KOPT-K1 (cell line): Measurements from ENCODE around the gene RDH16.
"Not testable (repeated sequence)": the region's sequence is repeated elsewhere in the genome, so short reads cannot be mapped to it uniquely, and the experiment has no call there.

ENCODE experiments used
- H3K27ac ChIP-seq: fragments of 200-600 bp; sonication (generic); 2 replicates; pipeline ENCODE4 v1.5.1; 2016; ENCODE audit warnings: antibody characterized with exemption, mild to moderate bottlenecking, low read depth, low read length; ENCODE audit not compliant: poor library complexity, severe bottlenecking
- H3K36me3 ChIP-seq: fragments of 200-600 bp; sonication (generic); 2 replicates; pipeline ENCODE4 v1.5.1; 2017; ENCODE audit warnings: antibody characterized with exemption, mild to moderate bottlenecking, low read length, moderate library complexity; ENCODE audit not compliant: insufficient read depth
- H3K9me3 ChIP-seq: fragments of 200-600 bp; sonication (generic); 2 replicates; pipeline ENCODE4 v1.5.1; 2017; ENCODE audit warnings: antibody characterized with exemption, low read length, mild to moderate bottlenecking; ENCODE audit not compliant: insufficient read depth, poor library complexity, severe bottlenecking

Gene RDH16

DNA sequence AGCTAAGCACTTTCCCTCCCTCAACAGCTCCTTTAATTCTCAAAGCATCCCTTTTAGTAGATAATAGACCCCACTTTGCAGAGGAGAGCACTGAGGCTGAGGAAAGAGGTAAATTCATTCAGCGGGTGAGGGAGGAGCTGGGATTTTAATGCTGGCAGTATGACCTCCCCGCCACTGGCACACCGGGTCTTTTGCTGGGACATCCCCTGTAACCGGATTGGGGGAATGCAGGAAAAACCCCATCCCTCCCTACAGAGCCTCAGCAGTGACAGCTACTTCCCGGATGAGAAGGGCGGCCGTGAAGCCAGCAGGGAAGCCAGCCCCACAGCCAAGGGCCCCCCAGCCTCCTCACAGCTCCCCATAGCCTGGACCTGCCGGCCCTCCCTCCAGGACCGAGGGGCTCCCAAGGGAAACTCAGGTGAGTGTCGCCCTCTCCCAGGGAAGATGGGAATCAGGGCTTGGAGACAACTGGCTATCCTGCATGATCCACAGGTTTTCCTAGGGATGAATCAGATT lies 36.9 kb upstream of the RDH16 start:
- Histone ChIP-seq H3K27ac (no peak overlapping the region), H3K36me3 (peaks cover 26% of the 10 kb centered on the region), H3K9me3 (no peaks in the 10 kb centered on the region)

GRCh38 chr12:56993346-56993745 lies 35.9 kb upstream of the RDH16 start:
- Histone ChIP-seq H3K27ac (no peak overlapping the region), H3K36me3 (peaks cover 18% of the 10 kb centered on the region), H3K9me3 (no peaks in the 10 kb centered on the region)

- Histone ChIP-seq H3K36me3 (peaks cover 7% of the 10 kb centered on the region; the same call in 1 of the 2 replicates), H3K9me3 (no peaks in the 10 kb centered on the region), H3K27ac (no peak overlapping the region)
Measured at GRCh38 chr12:56991319-56992246, 34.2 kb upstream of the RDH16 start.

GRCh38 chr12:56990648-56991318 lies 33.4 kb upstream of the RDH16 start:
- H3K36me3 ChIP-seq: no peaks in the 10 kb centered on the region
- H3K27ac ChIP-seq: no peak overlapping the region
- no peaks in the 10 kb centered on the region for H3K9me3 ChIP-seq

DNA sequence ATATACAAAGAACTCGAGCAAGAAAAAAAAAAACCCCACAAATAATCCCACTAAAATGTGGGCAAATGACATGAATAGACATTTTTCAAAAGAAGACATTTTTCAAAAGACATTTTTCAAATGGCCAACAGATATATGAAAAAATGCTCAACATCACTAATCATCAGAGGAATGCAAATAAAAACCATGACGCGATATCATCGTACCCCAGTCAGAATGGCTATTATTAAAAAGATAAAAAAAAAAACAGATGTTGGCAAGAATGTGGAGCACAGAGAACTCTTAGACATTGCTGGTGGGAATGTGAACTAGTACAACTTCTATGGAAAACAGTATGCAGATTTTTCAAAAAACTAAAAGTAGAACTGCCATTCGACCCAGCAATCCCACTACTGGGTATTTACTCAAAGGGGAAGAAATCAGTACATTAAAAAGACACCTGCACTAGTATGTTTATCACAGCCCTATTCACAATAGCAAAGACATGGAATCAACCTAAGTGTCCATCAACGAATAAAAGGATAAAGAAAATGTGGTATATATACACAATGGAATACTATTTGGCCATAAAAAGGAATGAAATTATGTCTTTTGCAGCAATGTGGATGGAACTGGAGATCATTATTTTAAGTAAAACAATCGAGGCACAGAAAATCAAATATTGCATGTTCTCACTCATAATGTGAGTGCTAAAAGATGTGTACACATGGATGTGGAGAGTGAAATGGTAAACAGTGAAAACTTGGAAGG lies 32.6 kb upstream of the RDH16 start:
- Histone ChIP-seq H3K27ac (no peak overlapping the region), H3K36me3 (no peaks in the 10 kb centered on the region), H3K9me3 (no peaks in the 10 kb centered on the region)

- Histone ChIP-seq H3K9me3 (no peaks in the 10 kb centered on the region), H3K27ac (no peak overlapping the region), H3K36me3 (no peaks in the 10 kb centered on the region)
Measured at GRCh38 chr12:56988207-56988739, 30.9 kb upstream of the RDH16 start.

DNA sequence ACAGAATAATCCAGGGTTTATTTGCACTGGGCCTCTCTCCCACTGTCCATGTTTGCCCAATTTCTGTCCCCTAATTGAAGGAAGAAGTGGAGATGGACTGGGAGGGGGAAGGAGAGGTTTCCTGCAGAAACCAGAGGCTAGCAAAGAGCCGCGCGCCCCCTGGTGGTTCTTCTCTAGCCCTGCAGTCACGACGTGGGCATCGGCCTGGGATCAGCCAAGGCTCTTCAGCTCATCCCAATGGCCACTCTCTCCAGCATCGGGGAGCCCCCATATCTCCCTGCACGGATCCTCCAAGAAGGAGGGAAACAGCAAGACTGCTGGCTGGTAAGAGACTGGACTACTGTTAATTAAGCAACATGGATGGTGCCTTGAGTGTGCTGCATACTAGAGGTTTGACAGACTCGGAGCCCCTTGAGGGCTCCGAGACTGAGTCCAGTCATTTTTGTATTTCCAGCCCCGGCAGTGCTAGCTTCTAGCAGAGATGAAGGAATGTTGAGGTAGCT lies 30.2 kb upstream of the RDH16 start:
- Histone ChIP-seq H3K36me3 (no peaks in the 10 kb centered on the region), H3K27ac (no peak overlapping the region)

DNA sequence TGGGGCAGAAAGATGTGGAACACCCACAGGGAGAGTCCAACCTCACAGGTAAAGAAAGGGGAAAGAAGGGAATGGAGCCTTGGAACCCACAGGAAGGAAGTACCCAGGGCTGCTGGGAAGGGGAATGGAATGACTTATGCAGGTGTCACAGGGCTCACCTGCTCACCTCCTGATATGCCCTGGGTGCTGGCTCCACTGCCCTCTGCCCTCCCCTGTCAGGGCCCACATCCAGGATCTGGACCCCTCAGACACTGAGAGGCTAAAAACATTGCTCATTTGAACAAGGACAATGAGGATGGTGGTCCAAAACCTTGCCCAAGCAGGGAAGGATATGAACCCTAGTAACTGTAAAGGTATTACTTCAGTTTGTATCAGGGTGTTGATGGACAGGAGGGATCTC lies 29.6 kb upstream of the RDH16 start:
- no peak overlapping the region for H3K27ac ChIP-seq
- no peaks in the 10 kb centered on the region for H3K36me3 ChIP-seq
- no peaks in the 10 kb centered on the region for H3K9me3 ChIP-seq

More for the DNA sequence above, 30.2 kb upstream of the RDH16 start:
- no peaks in the 10 kb centered on the region for H3K9me3 ChIP-seq

GRCh38 chr12:56985714-56986113 lies 28.3 kb upstream of the RDH16 start:
- H3K9me3 ChIP-seq, H3K27ac ChIP-seq, H3K36me3 ChIP-seq: not testable (repeated sequence)

DNA sequence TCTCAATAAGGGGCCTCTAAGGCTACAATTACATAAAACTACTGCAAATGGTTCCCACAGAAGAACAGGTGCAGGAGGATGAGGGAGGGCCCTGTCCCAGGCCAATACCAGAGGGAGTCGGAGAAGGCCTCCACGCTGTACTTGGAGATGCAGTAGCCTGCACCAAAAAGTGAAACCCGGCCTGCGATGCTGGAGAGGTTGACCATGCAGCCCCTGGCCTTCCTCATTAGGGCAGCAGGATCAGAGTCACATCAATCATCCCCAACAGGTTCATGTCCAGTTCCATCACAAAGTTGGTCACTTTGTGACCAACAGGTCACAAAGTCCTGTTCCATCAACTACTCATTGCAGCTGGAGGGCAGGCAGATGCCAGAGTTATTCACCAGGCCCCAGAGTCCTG lies 26.0 kb upstream of the RDH16 start:
- no peaks in the 10 kb centered on the region for H3K36me3 ChIP-seq
- no peak overlapping the region for H3K27ac ChIP-seq
- no peaks in the 10 kb centered on the region for H3K9me3 ChIP-seq

DNA sequence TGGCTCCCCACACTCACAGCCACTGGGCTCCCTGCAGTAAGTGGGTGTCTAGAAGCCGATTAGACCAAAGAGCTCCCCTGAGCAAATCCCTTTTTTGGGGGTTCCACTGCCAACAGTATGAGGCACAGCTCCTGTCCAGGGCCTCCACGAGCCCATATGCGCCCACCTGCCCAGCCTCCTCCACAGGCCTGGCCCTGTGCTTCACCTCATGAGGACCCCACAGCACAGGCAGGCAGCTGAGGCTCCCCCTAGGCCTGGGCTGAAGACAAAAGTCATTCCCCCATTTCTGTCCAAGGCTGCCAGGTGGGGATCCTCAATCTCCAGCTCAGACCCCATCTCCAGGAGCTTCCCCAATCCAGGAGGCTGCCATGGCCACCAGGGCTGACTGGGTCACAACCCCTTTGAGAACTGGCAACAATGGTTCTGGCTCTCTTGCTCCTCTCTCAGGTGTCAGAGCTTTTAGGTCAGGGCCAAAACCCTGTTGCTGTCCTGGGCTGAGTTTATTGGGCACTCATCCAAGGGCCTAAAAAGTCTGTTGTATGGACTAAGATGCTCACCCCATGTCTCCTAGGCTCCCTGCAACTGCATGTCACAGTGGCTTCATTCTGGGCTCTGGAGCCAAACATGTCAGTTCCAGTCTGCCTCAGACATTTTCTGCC lies 25.3 kb upstream of the RDH16 start:
- not testable (repeated sequence) for H3K9me3 ChIP-seq, H3K36me3 ChIP-seq

GRCh38 chr12:56980941-56981530 lies 23.6 kb upstream of the RDH16 start:
- Histone ChIP-seq H3K36me3 (no peaks in the 10 kb centered on the region), H3K27ac (no peak overlapping the region), H3K9me3 (no peaks in the 10 kb centered on the region)

More for the DNA sequence above, 25.3 kb upstream of the RDH16 start:
- not testable (repeated sequence) for H3K27ac ChIP-seq

DNA sequence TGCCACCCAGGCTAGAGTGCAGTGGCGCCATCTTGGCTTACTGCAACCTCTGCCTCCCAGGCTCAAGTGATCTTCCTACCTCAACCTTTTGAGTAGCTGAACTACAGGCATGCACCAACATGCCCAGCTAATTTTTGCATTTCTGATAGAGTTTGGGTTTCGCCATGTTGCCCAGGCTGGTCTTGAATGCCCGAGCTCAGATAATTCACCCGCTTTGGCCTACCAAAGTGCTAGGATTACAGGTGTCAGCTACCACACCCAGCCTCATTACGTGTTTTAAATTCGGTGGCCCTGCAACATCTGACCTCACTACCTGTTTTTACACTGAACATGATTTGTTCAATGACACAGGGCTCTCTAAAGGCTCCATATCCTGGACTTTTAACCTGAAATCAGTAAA lies 22.9 kb upstream of the RDH16 start:
- Histone ChIP-seq H3K9me3 (no peaks in the 10 kb centered on the region), H3K36me3 (no peaks in the 10 kb centered on the region), H3K27ac (no peak overlapping the region)

GRCh38 chr12:56979628-56980027 lies 22.2 kb upstream of the RDH16 start:
- no peak overlapping the region for H3K27ac ChIP-seq
- H3K9me3 ChIP-seq: no peaks in the 10 kb centered on the region
- H3K36me3 ChIP-seq: no peaks in the 10 kb centered on the region
